ENCODE data around the gene MADCAM1. TPM values are rescaled to one million over a fixed set of nuclear protein-coding genes. Genes with fewer than 3 reads are reported as not detected.

MADCAM1 gene
- total RNA-seq, 1 experiment from 2014 or later, result 0.84 TPM

DNA sequence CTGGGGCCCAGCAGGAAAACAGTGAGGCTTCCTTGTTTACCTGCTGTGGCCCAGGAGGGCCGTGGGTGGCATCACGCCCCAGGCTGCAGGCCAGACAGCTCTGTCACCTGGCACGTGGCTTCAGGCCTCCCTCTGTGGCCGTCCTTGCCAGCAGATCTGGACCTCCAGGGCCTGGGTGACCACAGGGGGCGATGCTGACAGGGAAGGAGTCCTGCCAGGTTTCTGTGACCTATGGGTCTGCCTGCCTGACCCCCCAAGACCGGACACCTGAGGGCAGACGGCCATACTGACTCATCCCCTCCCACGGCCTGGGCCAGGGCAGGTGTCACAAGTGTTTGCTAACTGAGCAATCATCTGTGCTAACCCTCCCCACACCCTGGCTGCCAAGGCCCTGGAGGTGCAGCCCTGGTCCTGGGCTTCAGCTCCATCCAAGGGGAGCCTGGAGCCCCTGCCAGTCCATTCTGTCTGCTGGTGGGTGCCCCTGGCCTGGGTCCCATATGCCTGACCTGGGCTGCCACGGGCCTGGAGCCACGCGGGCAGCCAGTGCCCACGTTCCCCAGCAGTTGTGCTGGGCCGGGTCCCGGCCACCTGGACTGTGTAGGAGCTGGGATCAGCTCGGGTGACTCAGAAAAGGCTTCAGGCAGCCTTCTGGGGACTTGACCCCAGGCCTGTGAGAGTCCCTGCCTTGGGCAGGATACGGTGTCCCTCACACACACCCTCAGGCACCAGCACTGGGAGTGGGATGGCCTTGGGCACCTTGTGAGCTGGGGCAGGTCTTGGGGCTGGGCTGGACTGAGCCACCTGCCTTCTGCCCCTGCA, 38.9 kb downstream of the MADCAM1 start:
- Histone ChIP-seq H3K4me3 (ENCODE audit: low read depth, low read length, poor library complexity, severe bottlenecking) (no peak overlapping the region), H3K4me1 (ENCODE audit: insufficient read depth, low read length, poor library complexity, severe bottlenecking) (peaks cover 13% of the 10 kb centered on the region), H3K9me3 (ENCODE audit: low read depth, low read length, poor library complexity, severe bottlenecking) (no peaks in the 10 kb centered on the region), H3K27ac (ENCODE audit: low read depth, low read length, poor library complexity, severe bottlenecking) (no peak overlapping the region), H3K27me3 (replicated peaks; ENCODE audit: insufficient read depth, low read depth, low read length, poor library complexity) (no peaks in the 10 kb centered on the region), H3K36me3 (ENCODE audit: insufficient read depth, low read length, poor library complexity, severe bottlenecking) (peaks cover 33% of the 10 kb centered on the region)
- DNase-seq (ENCODE audit: low spot score), result no peak
- BruUV-seq (replicated peaks), result no TSS peak
- intact Hi-C loops (cut with micrococcal nuclease; ENCODE audit: unreplicated experiment), result no loop called here
- POLR2A ChIA-PET (ENCODE audit: low non-redundant PET), result no interaction called here
- TF ChIP-seq EZH2 (IDR thresholded peaks at IDR 0.05; ENCODE audit: borderline replicate concordance, low read depth, low read length, poor library complexity, severe bottlenecking) (no peak), CTCF (conservative IDR thresholded peaks at IDR 0.05; ENCODE audit: low read depth, low read length) (no peak)
- CTCF ChIA-PET, result no interaction called here

DNA sequence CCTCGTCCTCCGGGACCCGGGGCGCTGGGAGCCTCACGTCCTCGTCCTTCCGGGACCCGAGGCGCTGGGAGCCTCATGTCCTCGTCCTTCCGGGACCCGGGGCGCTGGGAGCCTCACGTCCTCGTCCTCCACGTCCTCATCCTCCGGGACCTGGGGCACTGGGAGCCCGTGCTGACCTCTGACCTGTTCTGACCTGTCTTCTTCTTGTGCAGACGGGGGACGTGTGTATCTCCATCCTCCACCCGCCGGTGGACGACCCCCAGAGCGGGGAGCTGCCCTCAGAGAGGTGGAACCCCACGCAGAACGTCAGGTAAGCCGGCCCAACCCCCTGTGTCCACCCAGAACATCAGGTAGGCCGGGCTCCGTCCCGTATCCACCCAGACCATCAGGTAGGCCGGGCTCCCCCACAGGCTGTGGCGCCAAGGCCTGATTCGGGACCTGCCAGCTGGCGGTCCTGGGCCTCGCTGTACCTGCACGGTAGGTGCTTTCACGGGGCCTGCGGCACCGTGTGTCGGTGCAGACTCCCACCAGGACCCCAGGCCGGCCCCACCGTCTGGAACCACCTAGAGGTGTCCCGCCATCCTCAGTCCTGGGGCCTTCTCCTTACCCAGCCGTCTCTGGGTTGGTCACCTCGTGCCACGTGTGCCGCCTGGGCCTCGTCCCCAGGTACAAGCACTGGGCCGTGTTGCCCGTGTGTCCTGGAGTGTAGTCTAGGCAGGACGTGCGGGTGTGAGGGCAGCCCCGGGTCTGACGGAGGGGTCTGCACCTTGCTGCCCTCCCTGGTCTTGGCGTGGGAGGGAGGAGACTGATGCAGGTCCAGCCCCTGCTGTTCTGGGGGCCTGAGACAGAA, 40.0 kb downstream of the MADCAM1 start:
- ChIA-PET POLR2A (ENCODE audit: low non-redundant PET) (no interaction called here), CTCF (no interaction called here)
- H3K36me3 ChIP-seq (ENCODE audit: insufficient read depth, low read length, poor library complexity, severe bottlenecking), result peaks cover 36% of the 10 kb centered on the region
- no peak overlapping the region for H3K4me3 ChIP-seq (ENCODE audit: low read depth, low read length, poor library complexity, severe bottlenecking)
- no TSS peak for BruUV-seq (replicated peaks)
- no peaks in the 10 kb centered on the region for H3K27me3 ChIP-seq (replicated peaks; ENCODE audit: insufficient read depth, low read depth, low read length, poor library complexity)
- H3K4me1 ChIP-seq (ENCODE audit: insufficient read depth, low read length, poor library complexity, severe bottlenecking), result peaks cover 9% of the 10 kb centered on the region
- TF ChIP-seq CTCF (conservative IDR thresholded peaks at IDR 0.05; ENCODE audit: low read depth, low read length) (no peak), EZH2 (IDR thresholded peaks at IDR 0.05; ENCODE audit: borderline replicate concordance, low read depth, low read length, poor library complexity, severe bottlenecking) (no peak)
- no peak for DNase-seq (ENCODE audit: low spot score)
- no peaks in the 10 kb centered on the region for H3K9me3 ChIP-seq (ENCODE audit: low read depth, low read length, poor library complexity, severe bottlenecking)
- intact Hi-C loops (cut with micrococcal nuclease; ENCODE audit: unreplicated experiment), result no loop called here
- H3K27ac ChIP-seq (ENCODE audit: low read depth, low read length, poor library complexity, severe bottlenecking), result no peak overlapping the region

DNA sequence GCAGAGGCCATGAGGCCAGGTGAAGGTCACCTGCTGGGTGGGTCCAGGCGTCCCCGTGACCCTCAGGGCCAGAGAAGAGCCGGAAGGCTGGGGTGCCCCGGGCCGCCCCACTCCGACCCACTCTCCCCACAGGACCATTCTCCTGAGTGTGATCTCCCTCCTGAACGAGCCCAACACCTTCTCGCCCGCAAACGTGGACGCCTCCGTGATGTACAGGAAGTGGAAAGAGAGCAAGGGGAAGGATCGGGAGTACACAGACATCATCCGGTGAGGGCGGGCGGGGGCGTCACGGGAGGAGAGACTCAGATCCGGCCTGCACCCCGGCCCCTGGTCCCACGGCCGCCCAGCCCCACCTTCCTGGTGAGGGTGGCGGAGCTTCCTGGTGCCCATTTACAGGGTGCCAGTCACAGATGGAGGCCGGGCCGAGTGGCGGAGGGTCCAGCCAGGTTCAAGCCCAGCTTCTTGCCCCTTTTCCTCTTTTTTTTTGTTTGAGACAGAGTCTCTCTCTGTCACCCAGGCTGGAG, 40.7 kb downstream of the MADCAM1 start:
- H3K27ac ChIP-seq (ENCODE audit: low read depth, low read length, poor library complexity, severe bottlenecking), result no peak overlapping the region
- intact Hi-C loops (cut with micrococcal nuclease; ENCODE audit: unreplicated experiment), result no loop called here
- no peak for DNase-seq (ENCODE audit: low spot score)
- peaks cover 9% of the 10 kb centered on the region for H3K4me1 ChIP-seq (ENCODE audit: insufficient read depth, low read length, poor library complexity, severe bottlenecking)
- no peaks in the 10 kb centered on the region for H3K9me3 ChIP-seq (ENCODE audit: low read depth, low read length, poor library complexity, severe bottlenecking)
- CTCF ChIA-PET, result no interaction called here
- POLR2A ChIA-PET (ENCODE audit: low non-redundant PET), result no interaction called here
- peaks cover 38% of the 10 kb centered on the region for H3K36me3 ChIP-seq (ENCODE audit: insufficient read depth, low read length, poor library complexity, severe bottlenecking)
- TF ChIP-seq CTCF (conservative IDR thresholded peaks at IDR 0.05; ENCODE audit: low read depth, low read length), result no peak
- no peak for TF ChIP-seq EZH2 (IDR thresholded peaks at IDR 0.05; ENCODE audit: borderline replicate concordance, low read depth, low read length, poor library complexity, severe bottlenecking)
- no TSS peak for BruUV-seq (replicated peaks)
- H3K27me3 ChIP-seq (replicated peaks; ENCODE audit: insufficient read depth, low read depth, low read length, poor library complexity), result no peaks in the 10 kb centered on the region
- H3K4me3 ChIP-seq (ENCODE audit: low read depth, low read length, poor library complexity, severe bottlenecking), result no peak overlapping the region
